DMS53 (cell line): ENCODE measurements around the gene RPN1.

Experiments used
- DNase-seq: peaks from one replicate; lab custom pipeline; 2025; lab: John Stamatoyannopoulos, UW

RPN1 gene

DNA sequence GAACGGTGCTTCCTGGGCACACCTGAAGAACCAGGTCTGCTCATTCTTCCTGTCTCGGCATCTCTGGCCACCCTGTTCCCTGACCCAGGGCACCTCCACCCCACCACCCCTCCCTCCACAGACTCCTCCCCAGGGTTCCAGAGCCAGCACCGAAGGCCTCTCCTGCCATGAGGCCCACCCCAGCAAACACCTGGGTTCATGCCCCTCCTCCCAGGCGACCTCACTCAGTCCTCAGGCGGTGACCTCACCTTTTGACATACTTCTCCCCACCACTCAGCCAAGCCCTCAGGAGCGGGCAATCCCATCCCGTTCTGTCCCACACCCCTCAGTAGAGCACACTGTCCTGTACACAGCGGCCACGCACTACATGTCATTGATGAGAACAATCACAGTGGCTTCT, 72.3 kb downstream of the RPN1 start:
- DNase-seq: no peak

DNA sequence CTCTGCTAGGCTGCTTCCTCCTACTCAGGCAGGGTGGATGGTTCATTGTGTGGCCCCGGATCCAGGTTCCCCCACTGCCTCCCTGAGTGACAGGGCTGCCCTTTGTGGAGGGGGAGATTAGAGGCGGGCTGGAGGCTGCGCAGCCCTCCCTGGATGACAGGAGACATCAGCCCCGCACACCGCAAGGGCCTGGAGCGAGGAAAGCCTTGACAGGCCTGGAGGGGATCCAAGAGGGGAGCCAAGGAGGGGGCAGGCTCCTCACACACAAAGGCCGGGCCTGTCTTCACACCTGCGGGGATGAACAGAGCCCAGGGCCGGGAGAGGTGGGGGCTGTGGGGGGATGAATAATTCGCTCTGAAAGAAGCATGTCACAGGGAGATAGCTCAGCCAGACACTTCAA, 72.9 kb downstream of the RPN1 start:
- no peak for DNase-seq

DNA sequence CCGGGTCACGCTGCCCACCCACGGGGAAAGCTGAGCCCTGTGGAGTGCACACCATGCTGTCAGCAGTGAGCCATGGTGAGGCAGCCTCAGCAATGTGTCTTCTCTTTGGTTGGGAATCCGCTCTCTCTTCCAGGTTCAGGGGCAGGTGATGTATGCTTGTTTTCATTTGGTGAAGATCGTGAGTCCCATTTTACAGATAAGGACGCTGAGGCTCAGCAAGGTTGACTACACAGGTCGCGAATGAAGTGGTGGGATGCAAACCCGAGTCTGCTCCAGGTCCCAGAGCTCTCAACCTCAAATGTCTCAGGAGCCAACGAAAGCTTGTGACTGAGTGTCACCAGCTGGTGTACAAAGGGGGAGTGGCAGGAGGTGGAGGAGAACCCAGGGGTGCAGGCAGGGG, 74.3 kb downstream of the RPN1 start:
- no peak for DNase-seq

DNA sequence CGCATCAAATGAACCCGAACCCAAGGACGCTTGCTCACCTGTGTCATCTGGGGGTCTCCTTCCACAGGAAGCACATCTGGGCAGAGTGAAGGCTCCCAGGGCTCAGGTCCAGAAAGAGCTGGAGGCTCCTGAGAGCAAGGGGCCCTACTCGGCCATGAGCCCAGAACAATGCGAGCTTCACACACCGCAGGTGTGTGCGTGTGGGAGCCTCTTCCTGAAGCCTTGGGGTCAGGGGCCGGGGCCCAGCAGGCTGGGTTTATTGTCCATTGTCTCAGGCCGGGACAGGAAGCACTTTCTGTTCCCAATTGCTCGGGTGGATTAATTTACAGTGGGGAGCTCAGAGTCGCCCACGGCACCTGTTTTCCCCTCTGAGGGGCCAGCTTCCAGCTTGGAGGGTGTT, 74.8 kb downstream of the RPN1 start:
- no peak for DNase-seq

DNA sequence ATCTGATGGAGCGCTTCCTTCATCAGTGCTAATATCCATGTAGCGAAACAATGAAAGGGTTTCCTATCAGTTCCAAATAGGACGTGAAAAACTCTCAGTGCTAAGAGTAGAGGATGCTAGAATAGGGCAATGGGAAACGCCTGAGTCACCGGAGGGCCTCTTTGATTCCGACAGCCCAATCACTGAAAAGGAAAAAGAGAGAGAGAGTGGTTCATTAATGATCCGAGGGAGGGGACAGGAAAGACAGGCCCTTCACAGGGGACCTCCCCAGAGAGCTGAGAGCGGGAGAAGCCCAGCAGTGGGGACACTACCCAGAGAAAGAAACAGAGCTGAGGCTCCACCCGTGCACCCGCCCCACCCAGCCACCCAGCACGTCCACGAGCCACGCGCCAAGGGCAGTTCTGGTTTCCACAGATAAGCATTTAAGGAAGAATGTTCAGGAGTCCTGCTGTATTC, 76.9 kb downstream of the RPN1 start:
- DNase-seq: no peak

DNA sequence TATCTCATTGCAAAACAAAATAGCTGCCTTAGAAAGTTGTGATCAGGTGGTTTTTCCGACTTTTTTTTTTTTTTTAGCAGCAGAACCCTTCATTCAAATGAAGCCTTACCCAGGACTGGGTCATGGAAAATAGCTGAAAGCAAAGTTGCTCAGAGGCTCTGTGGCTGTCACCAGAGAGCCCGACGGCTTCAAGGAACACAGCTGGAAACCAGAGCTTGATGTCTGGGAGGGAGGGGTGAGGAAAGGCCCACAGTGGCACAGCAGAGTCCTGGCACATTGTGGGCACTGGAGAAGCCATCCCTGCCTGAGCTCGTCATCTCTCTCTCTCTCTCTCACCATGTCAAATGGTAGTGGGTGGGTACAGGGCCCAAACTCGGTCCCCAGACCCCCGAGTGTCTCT, 77.5 kb downstream of the RPN1 start:
- DNase-seq: no peak

DNA sequence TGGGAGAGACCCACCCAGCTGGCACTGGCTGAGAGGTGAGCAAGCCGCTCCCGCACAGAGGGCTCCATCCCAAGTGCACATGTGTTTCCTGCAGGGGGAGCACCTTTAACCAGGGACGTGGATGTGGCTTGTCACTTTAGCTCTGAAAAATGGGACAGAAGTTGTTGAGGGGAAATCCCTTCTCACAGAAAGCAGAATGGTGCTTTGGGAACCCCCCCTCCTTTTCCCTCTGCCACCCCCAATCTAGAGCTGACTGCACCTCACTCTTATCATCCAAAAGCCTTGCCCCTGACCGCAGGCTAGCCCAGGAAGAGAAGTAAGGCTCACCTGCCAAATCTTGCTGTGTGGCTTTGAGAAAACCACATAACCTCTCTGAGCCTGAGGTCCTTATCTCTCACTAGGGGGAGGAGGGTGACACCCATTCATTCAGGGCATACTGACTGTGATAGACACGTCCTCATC, 77.9 kb downstream of the RPN1 start:
- DNase-seq: peak; percentile 57

DNA sequence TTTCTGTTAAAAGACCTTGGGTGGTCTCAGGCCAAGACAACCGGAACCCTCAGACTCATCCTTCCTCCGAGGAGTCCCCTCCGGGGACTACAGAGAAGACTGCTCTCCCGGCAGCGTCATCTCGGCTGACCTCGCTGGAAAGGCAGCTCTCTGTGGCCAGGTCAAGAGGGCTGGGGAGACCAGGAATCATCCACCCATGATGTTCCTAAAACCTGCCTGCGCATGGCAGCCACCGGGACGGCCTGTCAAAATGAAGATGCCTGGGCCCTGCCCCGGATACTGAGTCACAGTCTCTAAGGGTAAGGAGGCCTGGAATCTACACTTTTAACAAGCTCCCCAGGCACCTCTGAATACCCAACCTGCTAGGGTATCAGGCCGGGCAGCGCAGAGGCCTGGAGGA, 78.6 kb downstream of the RPN1 start:
- no peak for DNase-seq
